ENCODE results near the gene DAPK1. TPM values are rescaled to one million over a fixed set of nuclear protein-coding genes. Genes with fewer than 3 reads are reported as not detected.

DAPK1 gene
- total RNA-seq, 2 donors from 2014 or later, result 39.1 to 40.6 TPM

- Histone ChIP-seq H3K27me3 (replicated peaks; ENCODE audit: insufficient read depth) (no peaks in the 10 kb centered on the region), H3K4me1 (ENCODE audit: control insufficient read depth in 1 of 2, low read depth in 2 of 2) (peaks cover 0 to 11% of the 10 kb centered on the region in 2 donors), H3K27ac (no peak overlapping the region)
Measured at GRCh38 chr9:87577746-87578145, 80.1 kb downstream of the DAPK1 start.

GRCh38 chr9:87578625-87579024 is 81.0 kb downstream of the DAPK1 start:
- Histone ChIP-seq H3K27ac (no peak overlapping the region), H3K4me3 (no peak overlapping the region), H3K27me3 (replicated peaks; ENCODE audit: insufficient read depth) (no peaks in the 10 kb centered on the region), H3K9me3 (no peaks in the 10 kb centered on the region), H3K36me3 (no peaks in the 10 kb centered on the region), H3K4me1 (ENCODE audit: control insufficient read depth in 1 of 2, low read depth in 2 of 2) (peaks cover 0 to 11% of the 10 kb centered on the region in 2 donors)
- no peak for TF ChIP-seq CTCF (IDR thresholded peaks at IDR 0.05)
- DNase-seq (ENCODE audit: low spot score), result no peak
- no peak for ATAC-seq (ENCODE audit: insufficient number of reproducible peaks, low FRiP score, low read depth)

More at GRCh38 chr9:87577746-87578145, 80.1 kb downstream of the DAPK1 start:
- Histone ChIP-seq H3K9me3 (no peaks in the 10 kb centered on the region), H3K36me3 (no peaks in the 10 kb centered on the region), H3K4me3 (no peak overlapping the region)
- ATAC-seq (ENCODE audit: insufficient number of reproducible peaks, low FRiP score, low read depth) (no peak), DNase-seq (ENCODE audit: low spot score) (no peak)
- no peak for TF ChIP-seq CTCF (IDR thresholded peaks at IDR 0.05)

GRCh38 chr9:87579781-87580541 is 82.3 kb downstream of the DAPK1 start:
- no peak overlapping the region for H3K4me3 ChIP-seq
- no peak for TF ChIP-seq CTCF (IDR thresholded peaks at IDR 0.05)
- H3K27ac ChIP-seq, result no peak overlapping the region
- DNase-seq (ENCODE audit: low spot score) (no peak), ATAC-seq (ENCODE audit: insufficient number of reproducible peaks, low FRiP score, low read depth) (no peak)
- peaks cover 0 to 11% of the 10 kb centered on the region in 2 donors for H3K4me1 ChIP-seq (ENCODE audit: control insufficient read depth in 1 of 2, low read depth in 2 of 2)
- no peaks in the 10 kb centered on the region for H3K9me3 ChIP-seq
- no peaks in the 10 kb centered on the region for H3K27me3 ChIP-seq (replicated peaks; ENCODE audit: insufficient read depth)
- no peaks in the 10 kb centered on the region for H3K36me3 ChIP-seq

GRCh38 chr9:87580941-87581438 is 83.3 kb downstream of the DAPK1 start:
- Histone ChIP-seq H3K27ac (no peak overlapping the region), H3K9me3 (no peaks in the 10 kb centered on the region), H3K36me3 (no peaks in the 10 kb centered on the region), H3K4me1 (ENCODE audit: control insufficient read depth in 1 of 2, low read depth in 2 of 2) (peaks cover 0 to 11% of the 10 kb centered on the region in 2 donors), H3K4me3 (no peak overlapping the region), H3K27me3 (replicated peaks; ENCODE audit: insufficient read depth) (no peaks in the 10 kb centered on the region)
- TF ChIP-seq CTCF (IDR thresholded peaks at IDR 0.05), result no peak
- DNase-seq (ENCODE audit: low spot score), result no peak
- ATAC-seq (ENCODE audit: insufficient number of reproducible peaks, low FRiP score, low read depth), result no peak

- no peaks in the 10 kb centered on the region for H3K27me3 ChIP-seq (replicated peaks; ENCODE audit: insufficient read depth)
- DNase-seq (ENCODE audit: low spot score), result no peak
- H3K4me3 ChIP-seq, result no peak overlapping the region
- no peaks in the 10 kb centered on the region for H3K36me3 ChIP-seq
- peaks cover 0 to 11% of the 10 kb centered on the region in 2 donors for H3K4me1 ChIP-seq (ENCODE audit: control insufficient read depth in 1 of 2, low read depth in 2 of 2)
- no peak for TF ChIP-seq CTCF (IDR thresholded peaks at IDR 0.05)
- H3K9me3 ChIP-seq, result no peaks in the 10 kb centered on the region
- no peak for ATAC-seq (ENCODE audit: insufficient number of reproducible peaks, low FRiP score, low read depth)
- no peak overlapping the region for H3K27ac ChIP-seq
Measured at GRCh38 chr9:87581513-87581912, 83.8 kb downstream of the DAPK1 start.
